TTC549 (cell line): Measurements from ENCODE around the gene PPIL3.

Experiments used
- FAIRE-seq: peaks from 2 replicates; lab custom pipeline; 2012; peaks lifted over from hg19 to GRCh38; lab: Jason Lieb, UNC

PPIL3 gene

GRCh38 chr2:200860092-200860795, 28.6 kb downstream of the PPIL3 start:
- FAIRE-seq = no peak

- no peak for FAIRE-seq
Measured at GRCh38 chr2:200856806-200857205, 32.1 kb downstream of the PPIL3 start.

GRCh38 chr2:200852605-200853004, 36.3 kb downstream of the PPIL3 start:
- FAIRE-seq = no peak

- no peak for FAIRE-seq
Measured at GRCh38 chr2:200851398-200852248, 37.3 kb downstream of the PPIL3 start.

GRCh38 chr2:200850512-200851256, 38.2 kb downstream of the PPIL3 start:
- no peak for FAIRE-seq

GRCh38 chr2:200847939-200848338, 40.9 kb downstream of the PPIL3 start:
- no peak for FAIRE-seq

- FAIRE-seq = no peak
Measured at GRCh38 chr2:200847269-200847668, 41.6 kb downstream of the PPIL3 start.

- FAIRE-seq = no peak
Measured at GRCh38 chr2:200845669-200846325, 43.1 kb downstream of the PPIL3 start.

- FAIRE-seq = no peak
Measured at GRCh38 chr2:200845194-200845593, 43.7 kb downstream of the PPIL3 start.

- no peak for FAIRE-seq
Measured at GRCh38 chr2:200843993-200844948, 44.6 kb downstream of the PPIL3 start.

GRCh38 chr2:200839513-200839912, 49.4 kb downstream of the PPIL3 start:
- no peak for FAIRE-seq

GRCh38 chr2:200834701-200835100, 54.2 kb downstream of the PPIL3 start:
- FAIRE-seq = no peak

GRCh38 chr2:200829258-200829655, 59.6 kb downstream of the PPIL3 start:
- no peak for FAIRE-seq

- FAIRE-seq = no peak
Measured at GRCh38 chr2:200828572-200829257, 60.2 kb downstream of the PPIL3 start.

- FAIRE-seq = no peak
Measured at GRCh38 chr2:200828104-200828503, 60.8 kb downstream of the PPIL3 start.

GRCh38 chr2:200821686-200822245, 67.1 kb downstream of the PPIL3 start:
- no peak for FAIRE-seq
